K562 (cell line): Measurements from ENCODE around the gene ATP5MK. TPM values are rescaled to one million over a fixed set of nuclear protein-coding genes. Genes with fewer than 3 reads are reported as not detected.

ENCODE experiments used
- ATF1 ChIP-seq, 2 experiments: fragments of 450-650 bp in 1 of 2; IDR thresholded peaks; 2 replicates each; pipeline ENCODE4 v1.6.1; 2016; ENCODE audit warnings: missing compliant biosample characterization in 1 of 2, missing genetic modification characterization in 1 of 2
- BMI1 ChIP-seq: fragments of 150-350 bp; IDR thresholded peaks from 2 replicates; pipeline ENCODE4 v1.6.1; 2014; ENCODE audit warnings: low read length
- E2F4 ChIP-seq: sonication (generic); formaldehyde crosslinking; IDR thresholded peaks from 2 replicates; pipeline ENCODE4 v1.8.0; 2022; ENCODE audit warnings: mild to moderate bottlenecking, low read depth, missing genetic modification reagents
- EGR1 ChIP-seq: fragments of 450-650 bp; conservative IDR thresholded peaks from 2 replicates; pipeline ENCODE4 v1.6.1; 2017; ENCODE audit warnings: mild to moderate bottlenecking
- HDAC2 ChIP-seq: fragments of 450-650 bp; IDR thresholded peaks from 2 replicates; pipeline ENCODE4 v1.6.1; 2016; ENCODE audit warnings: mild to moderate bottlenecking
- JUN ChIP-seq, 2 experiments: sonication (generic) in 1 of 2; formaldehyde crosslinking in 1 of 2; IDR thresholded peaks; 2 replicates each; pipeline versions ENCODE4 v1.6.1 to v1.8.0; 2012 to 2022; ENCODE audit warnings: borderline replicate concordance in 2 of 2, mild to moderate bottlenecking in 2 of 2, improper control_type of control experiment in 1 of 2, low read depth in 1 of 2, low read length in 1 of 2, missing genetic modification reagents in 1 of 2
- JUND ChIP-seq, 2 experiments: IDR thresholded peaks; 2 replicates in 1 of 2; 3 replicates in 1 of 2; pipeline ENCODE4 v1.6.1; 2011; ENCODE audit warnings: borderline replicate concordance in 2 of 2, low read depth in 2 of 2, low read length in 2 of 2, improper control_type of control experiment in 1 of 2, missing biosample characterization in 1 of 2, missing genetic modification characterization in 1 of 2, missing genetic modification reagents in 1 of 2
- MAFK ChIP-seq: IDR thresholded peaks from 2 replicates; pipeline ENCODE4 v1.6.1; 2011; ENCODE audit warnings: low read length, improper control_type of control experiment
- POLR2AphosphoS5 ChIP-seq: IDR thresholded peaks from 2 replicates; pipeline ENCODE4 v1.6.1; 2011; ENCODE audit warnings: mild to moderate bottlenecking, low read depth, low read length, moderate library complexity; ENCODE audit not compliant: control insufficient read depth, insufficient read depth
- POLR2B ChIP-seq: fragments of 450-650 bp; IDR thresholded peaks from 2 replicates; pipeline ENCODE4 v1.6.1; 2018; ENCODE audit warnings: low read depth; ENCODE audit not compliant: partially characterized antibody
- PYGO2 ChIP-seq: fragments of 450-650 bp; IDR thresholded peaks from 2 replicates; pipeline ENCODE4 v1.6.1; 2016; ENCODE audit warnings: mild to moderate bottlenecking, missing genetic modification characterization, moderate library complexity, missing compliant biosample characterization
- RFX1 ChIP-seq: fragments of 450-650 bp; IDR thresholded peaks from 2 replicates; pipeline ENCODE4 v1.6.1; 2016; ENCODE audit warnings: mild to moderate bottlenecking, moderate library complexity
- SIN3A ChIP-seq, 2 experiments: fragments of 150-350 bp in 1 of 2; IDR thresholded peaks; 2 replicates each; pipeline ENCODE4 v1.6.1; 2011 to 2016; ENCODE audit warnings: borderline replicate concordance in 2 of 2, low read depth in 2 of 2, low read length in 2 of 2, mild to moderate bottlenecking in 2 of 2, moderate library complexity in 2 of 2; ENCODE audit not compliant: control insufficient read depth in 1 of 2
- SMARCA4 ChIP-seq: fragments of 450-650 bp; IDR thresholded peaks from 2 replicates; pipeline ENCODE4 v1.6.1; 2016
- TSC22D4 ChIP-seq: fragments of 450-650 bp; IDR thresholded peaks from 2 replicates; pipeline ENCODE4 v1.6.1; 2016; ENCODE audit warnings: missing genetic modification characterization, missing biosample characterization, control low read depth
- ZBED1 ChIP-seq: IDR thresholded peaks from 2 replicates; pipeline ENCODE4 v1.6.1; 2014
- ZBTB2 ChIP-seq: fragments of 450-650 bp; IDR thresholded peaks from 2 replicates; pipeline ENCODE4 v1.6.1; 2016; ENCODE audit warnings: antibody characterized with exemption
- polyA plus RNA-seq, 8 experiments: library from polyadenylated mRNA; depleted of rRNA in 4 of 8; stranded (reverse) in 5 of 8; unstranded in 3 of 8; fragments of >200 nt; fragmentation: Nextera tagmentation in 2 of 8; fragmentation: Illumina TruSeq in 1 of 8; extraction: Ambion mirVana in 2 of 8; extraction: Trizol in 1 of 8; gene quantifications; 2 replicates each; pipeline versions ENCODE4 v1.2.1 to v1.2.3, GENCODE V29; 2011 to 2014; ENCODE audit warnings: inconsistent platforms in 1 of 8, missing spikeins in 1 of 8
- total RNA-seq, 7 experiments: library from RNA; depleted of rRNA in 6 of 7; stranded (reverse); fragments of >200 nt in 6 of 7; fragmentation: Illumina TruSeq in 2 of 7; extraction: Trizol in 2 of 7; gene quantifications; 2 replicates each; pipeline versions ENCODE4 v1.2.1 to v1.2.3, GENCODE V29; 2011 to 2021; ENCODE audit warnings: low replicate concordance in 1 of 7
- TF ChIP-seq, protein P1 (sequence below): sonication (generic); formaldehyde crosslinking; IDR thresholded peaks from 2 replicates; pipeline ENCODE4 v1.8.1; 2023; ENCODE audit warnings: mild to moderate bottlenecking, missing genetic modification reagents
- TF ChIP-seq, protein P2 (sequence below): fragments of 450-650 bp; formaldehyde crosslinking; IDR thresholded peaks from 2 replicates; pipeline ENCODE4 v1.4.0; 2020; ENCODE audit warnings: mild to moderate bottlenecking, moderate library complexity

ATP5MK gene
- total and polyA plus RNA-seq, 9 of the 15 experiments (the other 6 are each of a cell fraction or from before 2014, with no cell fraction given), result 182 to 1,810 (median 741) TPM

DNA sequence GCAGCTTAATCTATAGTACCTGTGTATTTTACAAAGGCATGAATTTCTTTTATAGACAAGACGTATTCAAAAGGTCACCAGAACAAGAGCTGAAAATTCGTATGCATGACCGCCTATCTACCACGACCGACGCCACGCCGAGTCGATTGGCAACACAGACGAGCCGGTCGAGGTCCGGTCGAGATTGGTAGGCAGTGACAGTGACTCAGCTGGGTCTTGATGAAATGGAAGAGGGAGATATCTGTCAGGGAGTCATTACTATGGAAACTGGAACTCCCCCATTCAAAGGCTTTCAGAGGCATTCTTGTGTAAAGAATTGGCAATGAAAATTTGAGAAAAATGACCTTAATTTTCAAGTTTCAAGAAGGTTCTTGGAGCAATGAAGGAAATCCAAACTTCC is 2.1 kb downstream of the ATP5MK start (continued):
- TF ChIP-seq, protein P1, sequence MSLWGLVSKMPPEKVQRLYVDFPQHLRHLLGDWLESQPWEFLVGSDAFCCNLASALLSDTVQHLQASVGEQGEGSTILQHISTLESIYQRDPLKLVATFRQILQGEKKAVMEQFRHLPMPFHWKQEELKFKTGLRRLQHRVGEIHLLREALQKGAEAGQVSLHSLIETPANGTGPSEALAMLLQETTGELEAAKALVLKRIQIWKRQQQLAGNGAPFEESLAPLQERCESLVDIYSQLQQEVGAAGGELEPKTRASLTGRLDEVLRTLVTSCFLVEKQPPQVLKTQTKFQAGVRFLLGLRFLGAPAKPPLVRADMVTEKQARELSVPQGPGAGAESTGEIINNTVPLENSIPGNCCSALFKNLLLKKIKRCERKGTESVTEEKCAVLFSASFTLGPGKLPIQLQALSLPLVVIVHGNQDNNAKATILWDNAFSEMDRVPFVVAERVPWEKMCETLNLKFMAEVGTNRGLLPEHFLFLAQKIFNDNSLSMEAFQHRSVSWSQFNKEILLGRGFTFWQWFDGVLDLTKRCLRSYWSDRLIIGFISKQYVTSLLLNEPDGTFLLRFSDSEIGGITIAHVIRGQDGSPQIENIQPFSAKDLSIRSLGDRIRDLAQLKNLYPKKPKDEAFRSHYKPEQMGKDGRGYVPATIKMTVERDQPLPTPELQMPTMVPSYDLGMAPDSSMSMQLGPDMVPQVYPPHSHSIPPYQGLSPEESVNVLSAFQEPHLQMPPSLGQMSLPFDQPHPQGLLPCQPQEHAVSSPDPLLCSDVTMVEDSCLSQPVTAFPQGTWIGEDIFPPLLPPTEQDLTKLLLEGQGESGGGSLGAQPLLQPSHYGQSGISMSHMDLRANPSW (CRISPR knock-in tag), result no peak
- TF ChIP-seq POLR2B (no peak), ZBED1 (peak; percentile 98), TSC22D4 (tag) (no peak), SMARCA4 (peak; percentile 52; the same call in 1 of the 2 replicates), BMI1 (no peak), E2F4 (CRISPR knock-in tag) (no peak), ATF1 (CRISPR knock-in tag; IDR thresholded peaks at IDR 0.05) (no peak), ATF1 (tag; IDR thresholded peaks at IDR 0.05) (0 out of 2 replicates have a peak, but pooled peaks have one; percentile 14), MAFK (peak; percentile 56; the same call in 1 of the 2 replicates), RFX1 (peak; percentile 83), JUN (IDR thresholded peaks at IDR 0.05; ENCODE audit: borderline replicate concordance, low read depth, low read length) (0 out of 2 replicates have a peak, but pooled peaks have one; percentile 16), JUN (CRISPR knock-in tag; IDR thresholded peaks at IDR 0.05; ENCODE audit: borderline replicate concordance) (no peak), POLR2AphosphoS5 (peak; percentile 50; the same call in 1 of the 2 replicates), HDAC2 (0 out of 2 replicates have a peak, but pooled peaks have one; percentile 33), SIN3A (IDR thresholded peaks at IDR 0.05; ENCODE audit: borderline replicate concordance in 2 of 2, control insufficient read depth in 1 of 2, low read depth in 2 of 2, low read length in 2 of 2) (peak; percentile 76; a peak in 3 of 4 replicates), PYGO2 (tag) (no peak), JUND (IDR thresholded peaks at IDR 0.05; ENCODE audit: borderline replicate concordance, low read depth, low read length) (peak; percentile 75; the same call in 1 of the 2 replicates), JUND (tag; IDR thresholded peaks at IDR 0.05; ENCODE audit: borderline replicate concordance, low read depth, low read length) (no peak; the same call in 2 of the 3 replicates), ZBTB2 (no peak), EGR1 (no peak)
- TF ChIP-seq, protein P2, sequence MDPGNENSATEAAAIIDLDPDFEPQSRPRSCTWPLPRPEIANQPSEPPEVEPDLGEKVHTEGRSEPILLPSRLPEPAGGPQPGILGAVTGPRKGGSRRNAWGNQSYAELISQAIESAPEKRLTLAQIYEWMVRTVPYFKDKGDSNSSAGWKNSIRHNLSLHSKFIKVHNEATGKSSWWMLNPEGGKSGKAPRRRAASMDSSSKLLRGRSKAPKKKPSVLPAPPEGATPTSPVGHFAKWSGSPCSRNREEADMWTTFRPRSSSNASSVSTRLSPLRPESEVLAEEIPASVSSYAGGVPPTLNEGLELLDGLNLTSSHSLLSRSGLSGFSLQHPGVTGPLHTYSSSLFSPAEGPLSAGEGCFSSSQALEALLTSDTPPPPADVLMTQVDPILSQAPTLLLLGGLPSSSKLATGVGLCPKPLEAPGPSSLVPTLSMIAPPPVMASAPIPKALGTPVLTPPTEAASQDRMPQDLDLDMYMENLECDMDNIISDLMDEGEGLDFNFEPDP (CRISPR knock-in tag), result no peak
